Right atrium auricular region (tissue), 2 donors: ENCODE data around the gene CYP24A1. TPM values are rescaled to one million over a fixed set of nuclear protein-coding genes. Genes with fewer than 3 reads are reported as not detected.

Source experiments
- DNase-seq: peaks from one replicate; pipeline ENCODE4 v3.0.0-alpha.2; 2019; ENCODE audit warnings: low spot score
- H3K27ac ChIP-seq, 2 donors: fragments of 200-600 bp; sonication (generic); 1 replicate in 1 of 2; 2 replicates in 1 of 2; pipeline ENCODE4 v1.5.1; 2016 to 2019
- H3K27me3 ChIP-seq, 2 donors: fragments of 200-600 bp; sonication (generic); one replicate each; pipeline versions ENCODE4 v1.5.1 to v1.6.0; 2017 to 2019
- H3K36me3 ChIP-seq: fragments of 200-600 bp; sonication (generic); one replicate; pipeline ENCODE4 v1.5.1; 2016
- H3K4me1 ChIP-seq, 2 donors: fragments of 200-600 bp; sonication (generic); one replicate each; pipeline versions ENCODE4 v1.5.1 to v1.6.0; 2017 to 2019
- H3K4me3 ChIP-seq, 2 donors: fragments of 200-600 bp; sonication (generic); 1 replicate in 1 of 2; 2 replicates in 1 of 2; pipeline ENCODE4 v1.5.1; 2017 to 2019; ENCODE audit warnings: mild to moderate bottlenecking in 1 of 2, moderate library complexity in 1 of 2
- H3K9me3 ChIP-seq, 2 donors: fragments of 200-600 bp; sonication (generic); one replicate each; pipeline ENCODE4 v1.5.1; 2019
- CTCF ChIP-seq, 2 donors: fragments of 200-600 bp; sonication (generic); IDR thresholded peaks; one replicate each; pipeline ENCODE4 v1.5.1; 2019; ENCODE audit warnings: antibody characterized with exemption in 2 of 2
- total RNA-seq, 2 donors: library from RNA; depleted of rRNA; stranded (reverse); fragments of >200 nt; gene quantifications; one replicate each; pipeline ENCODE4 v1.1.0, GENCODE V29; 2016

Gene CYP24A1
- total RNA-seq, 2 donors from 2014 or later: 0.24 TPM; not detected in 1

GRCh38 chr20:54188132-54188849, 14.5 kb upstream of the CYP24A1 start:
- H3K4me1 ChIP-seq: no peaks in the 10 kb centered on the region
- no peak for DNase-seq
- H3K27me3 ChIP-seq: no peaks in the 10 kb centered on the region
- no peak overlapping the region for H3K27ac ChIP-seq
- H3K36me3 ChIP-seq: no peaks in the 10 kb centered on the region
- no peaks in the 10 kb centered on the region for H3K9me3 ChIP-seq
- TF ChIP-seq CTCF (IDR thresholded peaks at IDR 0.05): no peak
- H3K4me3 ChIP-seq: no peak overlapping the region

- no peak for DNase-seq
- no peaks in the 10 kb centered on the region for H3K27me3 ChIP-seq
- no peaks in the 10 kb centered on the region for H3K4me1 ChIP-seq
- TF ChIP-seq CTCF (IDR thresholded peaks at IDR 0.05): no peak
- no peak overlapping the region for H3K27ac ChIP-seq
- H3K4me3 ChIP-seq: no peak overlapping the region
- no peaks in the 10 kb centered on the region for H3K36me3 ChIP-seq
- no peaks in the 10 kb centered on the region for H3K9me3 ChIP-seq
These were observed 11.3 kb upstream of the CYP24A1 start for GRCh38 chr20:54184904-54185626.

GRCh38 chr20:54184071-54184470, 10.3 kb upstream of the CYP24A1 start:
- DNase-seq: no peak
- Histone ChIP-seq H3K4me1 (no peaks in the 10 kb centered on the region), H3K36me3 (no peaks in the 10 kb centered on the region), H3K27me3 (no peaks in the 10 kb centered on the region), H3K27ac (no peak overlapping the region), H3K4me3 (no peak overlapping the region), H3K9me3 (no peaks in the 10 kb centered on the region)
- no peak for TF ChIP-seq CTCF (IDR thresholded peaks at IDR 0.05)

- Histone ChIP-seq H3K4me3 (no peak overlapping the region), H3K9me3 (no peaks in the 10 kb centered on the region), H3K36me3 (no peaks in the 10 kb centered on the region), H3K4me1 (no peaks in the 10 kb centered on the region), H3K27ac (no peak overlapping the region), H3K27me3 (no peaks in the 10 kb centered on the region)
- no peak for TF ChIP-seq CTCF (IDR thresholded peaks at IDR 0.05)
- no peak for DNase-seq
These were observed 7.1 kb upstream of the CYP24A1 start for GRCh38 chr20:54180931-54181330.

- H3K4me1 ChIP-seq: peaks cover 0 to 1% of the 10 kb centered on the region in 2 donors
- H3K36me3 ChIP-seq: no peaks in the 10 kb centered on the region
- H3K9me3 ChIP-seq: no peaks in the 10 kb centered on the region
- no peak for TF ChIP-seq CTCF (IDR thresholded peaks at IDR 0.05)
- H3K27ac ChIP-seq: no peak overlapping the region
- no peaks in the 10 kb centered on the region for H3K27me3 ChIP-seq
- H3K4me3 ChIP-seq: no peak overlapping the region
- DNase-seq: no peak
These were observed 6.2 kb upstream of the CYP24A1 start for GRCh38 chr20:54179946-54180345.
